CD4-positive, alpha-beta T cell treated with Interleukin-4 for 4 hours (primary cell): ENCODE results near the gene RRAGB.
"Not testable (repeated sequence)": the region's sequence is repeated elsewhere in the genome, so short reads cannot be mapped to it uniquely, and the experiment has no call there.

ENCODE experiments used
- DNase-seq: peaks from one replicate; pipeline ENCODE4 v3.0.0-alpha.2; 2020

RRAGB gene, protein sequence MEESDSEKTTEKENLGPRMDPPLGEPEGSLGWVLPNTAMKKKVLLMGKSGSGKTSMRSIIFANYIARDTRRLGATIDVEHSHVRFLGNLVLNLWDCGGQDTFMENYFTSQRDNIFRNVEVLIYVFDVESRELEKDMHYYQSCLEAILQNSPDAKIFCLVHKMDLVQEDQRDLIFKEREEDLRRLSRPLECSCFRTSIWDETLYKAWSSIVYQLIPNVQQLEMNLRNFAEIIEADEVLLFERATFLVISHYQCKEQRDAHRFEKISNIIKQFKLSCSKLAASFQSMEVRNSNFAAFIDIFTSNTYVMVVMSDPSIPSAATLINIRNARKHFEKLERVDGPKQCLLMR

DNA sequence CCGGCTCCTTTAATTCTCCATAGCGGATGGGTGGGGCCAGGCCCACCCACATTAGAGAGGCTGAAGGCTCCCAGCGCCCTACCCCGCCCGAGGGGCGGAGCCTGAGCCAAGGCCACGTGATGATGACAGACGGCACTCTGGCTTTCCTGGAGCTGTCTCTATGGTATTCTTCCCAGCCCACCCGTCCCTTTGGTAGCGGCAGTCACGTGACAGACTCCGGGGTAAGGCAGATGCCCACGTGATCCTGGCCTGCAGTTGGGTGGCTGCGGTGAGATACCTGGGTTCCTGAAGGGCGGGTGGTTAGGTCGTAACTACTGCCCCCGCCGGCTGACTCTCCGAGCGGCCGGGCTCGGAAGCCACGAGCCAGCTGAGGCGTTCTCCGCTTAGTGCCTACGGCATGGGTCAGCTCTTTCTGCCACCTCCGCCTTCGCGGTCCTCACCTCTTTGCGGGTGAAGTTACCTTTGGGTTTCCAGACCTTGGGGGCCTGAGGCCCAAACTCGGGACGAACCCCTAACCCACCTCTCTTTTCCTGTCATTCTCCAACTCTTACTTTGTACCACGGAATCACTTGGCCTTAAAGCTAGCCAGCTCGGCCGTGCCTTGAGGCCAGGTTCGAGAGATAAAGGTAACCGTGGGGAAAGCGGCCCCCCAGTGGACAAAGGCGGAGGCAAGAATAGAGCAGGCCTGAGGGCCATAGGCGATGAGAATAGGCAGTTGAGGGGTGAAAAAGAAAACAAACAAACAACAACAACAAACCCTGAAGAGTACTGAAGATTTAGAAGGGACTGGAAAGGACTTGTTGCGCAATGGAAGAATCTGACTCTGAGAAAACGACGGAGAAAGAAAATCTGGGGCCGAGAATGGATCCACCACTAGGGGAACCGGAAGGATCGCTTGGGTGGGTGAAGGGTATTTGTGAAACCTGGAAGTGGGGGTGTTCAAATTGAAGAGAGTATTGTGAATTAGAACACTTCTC is at the start of gene RRAGB:
TSS of gene RRAGB (plus strand) at position 229 of the 977 bp plus-strand sequence. CDS start at position 808, 579 bp downstream.
- peak; percentile 96 for DNase-seq

DNA sequence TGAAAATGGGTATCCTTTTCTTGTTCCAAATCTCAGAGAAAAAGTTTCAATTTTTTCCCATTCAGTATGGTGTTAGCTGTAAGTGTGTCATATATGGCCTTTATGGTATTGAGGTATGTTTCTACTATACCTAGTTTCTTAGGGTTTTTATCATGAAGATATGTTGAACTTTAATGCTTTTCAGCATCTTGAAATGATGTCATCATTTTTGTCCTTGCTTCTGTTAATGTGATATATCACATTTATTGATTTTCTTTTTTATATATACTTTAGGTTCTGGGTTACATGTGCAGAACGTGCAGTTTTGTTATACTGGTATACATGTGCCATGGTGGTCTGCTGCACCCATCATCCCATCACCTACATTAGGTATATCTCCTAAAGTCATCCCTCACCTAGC is 49.5 kb upstream of the RRAGB start:
- DNase-seq: no peak

DNA sequence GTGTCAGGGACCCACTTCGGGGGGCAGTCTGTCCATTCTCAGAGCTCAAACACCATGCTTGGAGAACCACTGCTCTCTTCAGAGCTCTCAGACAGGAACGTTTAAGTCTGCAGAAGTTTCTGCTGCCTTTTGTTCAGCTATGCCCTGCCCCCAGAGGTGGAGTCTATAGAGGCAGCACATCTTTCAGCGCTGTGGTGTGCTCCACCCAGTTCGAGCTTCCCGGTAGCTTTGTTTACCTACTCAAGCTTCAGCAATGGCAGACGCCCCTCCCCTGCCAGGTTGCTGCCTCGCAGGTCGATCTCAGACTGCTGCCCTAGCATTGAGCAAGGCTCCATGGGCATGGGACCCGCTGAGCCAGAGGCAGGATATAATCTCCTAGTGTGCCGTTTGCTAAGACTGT is 29.0 kb upstream of the RRAGB start:
- DNase-seq: not testable (repeated sequence)

DNA sequence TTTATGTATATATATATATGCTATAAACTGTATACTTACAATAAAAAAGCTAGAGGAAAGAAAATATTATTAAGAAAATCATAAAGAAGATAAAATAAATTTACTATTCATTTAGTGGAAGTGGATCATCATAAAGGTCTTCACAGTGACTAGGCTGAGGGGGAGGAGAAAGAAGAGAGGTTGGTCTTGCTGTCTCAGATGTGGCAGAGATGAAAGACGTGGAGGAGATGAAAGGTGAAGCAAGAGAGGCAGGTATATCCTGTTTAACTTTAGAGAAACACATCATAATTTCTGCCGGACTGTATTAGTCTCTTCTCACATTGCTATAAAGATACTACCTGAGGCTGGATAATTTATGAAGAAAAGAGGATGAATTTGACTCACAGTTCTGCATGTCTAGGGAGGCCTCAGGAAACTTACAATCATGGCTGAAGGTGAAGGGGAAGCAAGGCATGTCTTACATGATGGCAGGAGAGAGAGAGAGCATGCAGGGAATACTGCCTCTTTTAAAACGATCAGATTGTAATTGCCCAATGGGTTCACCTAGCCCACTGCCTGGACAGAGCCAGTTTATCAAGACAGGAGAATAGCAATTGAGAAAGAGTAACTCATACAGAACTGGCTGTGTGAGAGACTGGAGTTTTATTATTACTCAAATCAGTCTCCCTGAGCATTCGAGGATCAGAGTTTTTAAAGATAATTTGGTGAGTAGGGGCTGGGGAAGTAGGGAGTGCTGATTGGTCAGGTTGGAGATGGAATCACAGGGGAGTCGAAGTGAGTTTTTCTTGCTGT is 22.1 kb upstream of the RRAGB start:
- peak; percentile 25 for DNase-seq

DNA sequence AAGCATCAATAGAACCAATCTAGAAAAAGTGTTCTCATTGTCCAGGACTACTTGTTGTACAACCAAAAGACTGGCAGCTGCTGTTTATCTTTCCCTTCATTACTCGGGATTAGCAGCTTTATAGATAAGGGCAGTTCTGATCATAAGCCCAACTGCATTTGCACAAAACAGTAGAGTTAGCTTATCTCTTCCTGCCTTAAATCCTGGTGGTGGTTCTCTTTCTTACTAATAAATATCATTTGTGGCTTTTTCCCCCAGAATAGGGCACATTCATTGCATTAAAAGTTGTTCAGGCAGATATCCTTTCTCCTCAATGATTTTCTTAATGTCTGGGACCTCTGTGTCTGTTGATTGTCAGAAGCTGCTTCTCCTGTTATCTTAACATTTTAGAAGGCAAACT is 20.2 kb upstream of the RRAGB start:
- no peak for DNase-seq

DNA sequence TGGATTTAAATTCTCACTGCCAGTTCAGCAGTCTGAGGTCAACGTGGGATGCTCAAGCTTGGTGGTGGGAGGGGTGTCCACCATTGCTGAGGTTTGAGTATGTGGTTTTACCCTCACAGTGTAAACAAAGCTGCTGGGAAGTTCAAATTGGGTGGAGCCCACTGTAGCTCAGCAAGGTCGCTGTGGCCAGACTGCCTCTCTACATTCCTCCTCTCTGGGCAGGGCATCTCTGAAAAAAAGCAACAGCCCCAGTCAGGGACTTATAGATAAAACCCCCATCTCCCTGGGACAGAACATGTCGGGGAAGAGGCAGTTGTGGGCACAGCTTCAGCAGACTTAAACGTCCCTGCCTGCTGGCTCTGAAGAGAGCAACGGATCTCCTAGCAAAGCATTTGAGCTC is 14.9 kb upstream of the RRAGB start:
- no peak for DNase-seq

DNA sequence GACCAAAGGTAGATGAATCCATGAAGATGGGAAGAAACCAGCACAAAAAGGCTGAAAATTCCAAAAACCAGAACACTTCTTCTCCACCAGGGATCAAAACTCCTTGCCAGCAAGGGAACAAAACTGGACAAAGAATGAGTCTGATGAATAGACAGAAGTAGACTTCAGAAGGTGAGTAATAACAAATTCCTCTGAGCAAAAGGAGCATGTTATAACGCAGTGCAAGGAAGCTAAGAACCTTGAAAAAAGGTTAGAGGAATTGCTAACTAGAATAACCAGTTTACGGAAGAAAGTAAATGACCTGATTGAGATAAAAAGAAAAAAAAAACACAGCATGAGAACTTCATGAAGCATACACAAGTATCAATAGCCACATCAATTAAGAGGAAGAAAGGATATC is 14.1 kb upstream of the RRAGB start:
- DNase-seq: not testable (repeated sequence)

DNA sequence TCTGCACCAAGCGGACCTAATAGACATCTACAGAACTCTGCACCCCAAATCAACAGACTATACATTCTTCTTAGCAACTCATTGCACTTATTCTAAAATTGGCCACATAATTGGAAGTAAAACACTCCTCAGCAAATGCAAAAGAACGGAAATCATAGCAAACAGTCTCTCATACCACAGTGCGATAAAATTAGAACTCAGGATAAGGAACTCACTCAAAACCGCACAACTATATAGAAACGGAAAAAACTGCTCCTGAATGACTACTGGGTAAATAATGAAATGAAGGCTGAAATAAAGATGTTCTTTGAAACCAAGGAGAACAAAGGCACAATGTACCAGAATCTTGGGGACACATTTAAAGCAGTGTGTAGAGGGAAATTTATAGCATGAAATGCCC is 12.5 kb upstream of the RRAGB start:
- not testable (repeated sequence) for DNase-seq

DNA sequence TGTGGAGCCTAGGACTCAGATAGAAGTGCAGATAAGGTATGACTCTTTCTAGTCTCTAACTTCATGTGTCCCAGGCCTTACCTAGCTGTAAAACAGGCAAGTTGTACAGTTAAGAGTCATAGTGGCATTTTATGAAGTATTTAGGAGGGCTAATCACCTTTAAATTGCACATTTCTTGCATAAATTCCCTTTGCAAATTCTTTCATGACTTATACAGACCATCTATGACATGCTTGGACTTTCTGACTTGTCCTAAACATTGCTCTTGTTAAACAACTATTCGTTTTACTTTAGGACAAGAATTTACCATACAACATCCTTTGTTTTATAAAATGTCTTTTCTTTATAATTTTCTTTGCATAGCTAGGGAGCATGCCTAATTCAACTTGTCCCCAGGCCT is 7.8 kb upstream of the RRAGB start:
- no peak for DNase-seq

DNA sequence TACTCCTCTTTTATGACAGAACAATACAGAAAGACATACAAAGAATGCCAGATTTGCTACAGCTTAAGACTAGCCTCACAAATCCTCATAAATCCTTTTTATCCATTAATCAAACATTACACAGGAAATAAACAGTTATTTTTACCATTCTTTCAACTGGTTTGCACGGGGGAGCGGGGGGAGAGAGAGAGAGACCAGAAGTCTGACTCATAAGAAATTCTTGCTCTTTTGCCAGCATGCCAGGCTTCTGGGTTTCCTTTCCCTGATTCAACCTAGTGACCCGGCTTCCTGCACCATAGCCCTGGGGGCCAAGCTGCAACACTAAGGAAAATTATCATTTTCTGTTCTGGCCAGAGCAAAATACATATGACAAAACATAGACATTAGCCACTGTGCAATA is 6.8 kb upstream of the RRAGB start:
- no peak for DNase-seq

DNA sequence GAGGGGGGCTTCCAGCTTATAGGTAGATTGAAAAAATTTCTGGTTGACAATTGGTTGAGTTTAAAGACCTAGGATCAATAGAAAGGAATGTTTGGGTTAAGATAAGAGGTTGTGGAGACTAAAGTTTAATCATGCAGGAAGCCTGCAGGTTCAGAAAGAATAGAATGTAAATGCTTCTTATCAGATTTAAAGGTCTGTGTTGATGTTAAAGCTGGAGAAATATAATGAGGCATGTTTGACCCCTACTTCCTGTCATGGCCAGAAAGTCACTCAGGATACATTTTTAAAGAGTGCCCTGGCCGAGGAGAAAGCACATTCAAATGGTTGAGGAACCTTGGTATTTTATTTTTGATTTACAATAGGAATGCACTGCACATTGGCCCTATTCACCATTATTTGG is 3.9 kb upstream of the RRAGB start:
- DNase-seq: no peak

DNA sequence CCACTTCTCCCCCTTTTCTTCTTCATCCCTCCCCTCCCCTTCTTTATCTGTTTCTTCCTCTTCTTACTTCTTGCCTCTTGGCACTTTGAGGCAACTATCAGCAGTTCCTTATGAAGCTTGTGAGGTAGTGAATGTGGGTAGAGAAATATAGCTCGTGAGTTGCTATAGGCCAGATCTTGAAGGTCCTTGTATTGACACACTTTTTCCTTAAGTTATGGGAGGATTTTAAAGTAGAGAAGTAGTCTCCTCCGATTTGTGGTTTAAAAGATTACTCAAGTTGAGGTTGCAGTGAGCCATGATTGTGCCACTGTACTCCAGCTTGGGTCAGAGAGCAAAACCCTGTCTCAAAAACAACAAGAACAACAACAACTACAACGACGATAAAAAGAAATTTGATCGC is 3.4 kb upstream of the RRAGB start:
- no peak for DNase-seq

DNA sequence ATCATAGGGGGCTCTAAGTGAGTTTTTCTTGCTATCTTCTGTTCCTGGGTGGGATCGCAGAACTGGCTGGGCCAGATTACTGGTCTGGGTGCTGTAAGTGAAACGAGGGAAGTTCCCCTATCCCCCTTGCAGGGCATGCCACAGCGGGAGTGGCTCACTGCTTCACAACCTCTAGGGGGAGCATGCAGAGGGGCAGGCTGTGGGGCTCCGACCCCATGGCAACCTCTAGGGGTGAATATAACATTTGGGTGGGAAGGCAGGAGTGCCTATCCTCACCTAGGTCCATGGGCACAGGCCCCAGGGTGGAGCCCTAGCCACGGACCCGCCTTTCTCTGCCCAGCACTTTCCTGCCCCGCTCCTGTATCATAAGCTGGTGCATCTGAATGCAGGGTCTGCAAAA is 1.7 kb upstream of the RRAGB start:
- no peak for DNase-seq

DNA sequence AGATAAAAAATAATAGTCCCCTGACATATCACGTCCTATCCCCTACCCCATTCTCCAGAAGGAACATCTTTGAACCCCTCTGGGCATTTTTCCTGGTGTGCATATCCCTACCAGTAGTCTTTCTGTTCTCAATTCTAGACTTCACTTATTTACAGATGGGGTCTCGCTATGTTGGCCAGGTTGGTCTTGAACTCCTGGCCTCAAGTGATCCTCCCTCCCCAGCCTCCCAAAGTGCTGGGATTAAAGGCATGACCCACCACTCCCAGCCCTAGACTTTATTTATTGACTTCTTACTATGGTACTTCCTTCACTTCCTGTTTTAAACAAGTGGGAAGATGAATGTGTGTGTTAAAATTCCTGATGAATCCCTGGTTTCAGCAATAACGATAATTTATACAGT is 612 bp upstream of the RRAGB start:
- DNase-seq: no peak

DNA sequence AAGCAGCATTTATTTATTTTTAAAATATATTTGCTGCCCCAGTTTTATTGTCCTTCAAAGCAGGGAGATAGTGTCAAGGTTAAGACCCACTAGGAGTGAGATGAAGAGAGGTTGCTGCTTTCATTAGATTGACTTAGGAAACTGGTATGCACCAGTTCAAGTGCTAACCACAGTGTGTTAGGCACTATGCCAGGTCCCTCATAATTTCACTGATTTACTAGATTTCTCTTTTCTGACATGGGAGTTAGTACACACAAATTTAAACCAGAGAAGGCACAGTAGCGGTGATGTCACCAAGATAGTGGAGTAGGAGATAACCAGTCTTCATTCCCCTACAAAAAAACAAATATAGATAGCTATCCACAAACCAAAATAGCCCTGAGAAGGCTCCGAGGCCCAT is 14.3 kb downstream of the RRAGB start:
- no peak for DNase-seq

DNA sequence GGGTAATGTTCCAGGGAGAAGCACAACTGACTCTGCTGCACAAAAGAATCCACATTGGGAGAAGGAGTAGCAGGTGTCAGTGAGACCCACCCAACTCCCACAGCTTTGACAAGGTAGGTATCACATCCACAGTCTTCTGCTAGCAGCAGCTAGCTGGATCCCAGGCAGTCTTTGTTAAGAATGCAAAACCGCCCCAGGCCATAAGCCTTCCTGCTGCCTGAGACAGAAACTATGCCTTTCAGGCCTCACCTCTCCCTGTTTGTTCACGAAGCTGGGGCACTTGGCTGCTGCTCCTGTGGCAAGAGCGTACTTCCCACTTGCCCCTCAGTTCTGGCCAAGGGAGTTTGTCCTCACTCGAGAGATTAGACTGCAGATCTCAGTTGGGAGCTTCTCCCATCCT is 21.4 kb downstream of the RRAGB start:
- DNase-seq: no peak

DNA sequence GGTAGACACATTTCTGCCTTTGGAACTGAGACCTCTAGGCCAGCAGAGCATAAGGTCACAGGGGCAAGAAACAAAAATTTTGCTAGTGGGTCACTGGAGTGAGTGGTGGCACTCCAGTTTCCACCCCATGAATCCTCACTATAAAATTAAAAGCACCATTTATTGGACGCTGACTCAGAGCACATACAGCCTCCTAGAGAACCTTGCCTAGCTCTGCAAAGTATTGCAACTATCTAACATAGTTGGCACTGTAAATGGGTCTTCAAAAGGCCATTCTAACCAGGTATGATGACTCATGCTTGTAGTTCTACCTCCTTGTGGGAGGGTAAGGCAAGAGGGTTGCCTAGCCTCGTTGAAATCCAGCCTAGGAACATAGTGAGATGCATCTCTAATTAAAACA is 25.1 kb downstream of the RRAGB start:
- no peak for DNase-seq

DNA sequence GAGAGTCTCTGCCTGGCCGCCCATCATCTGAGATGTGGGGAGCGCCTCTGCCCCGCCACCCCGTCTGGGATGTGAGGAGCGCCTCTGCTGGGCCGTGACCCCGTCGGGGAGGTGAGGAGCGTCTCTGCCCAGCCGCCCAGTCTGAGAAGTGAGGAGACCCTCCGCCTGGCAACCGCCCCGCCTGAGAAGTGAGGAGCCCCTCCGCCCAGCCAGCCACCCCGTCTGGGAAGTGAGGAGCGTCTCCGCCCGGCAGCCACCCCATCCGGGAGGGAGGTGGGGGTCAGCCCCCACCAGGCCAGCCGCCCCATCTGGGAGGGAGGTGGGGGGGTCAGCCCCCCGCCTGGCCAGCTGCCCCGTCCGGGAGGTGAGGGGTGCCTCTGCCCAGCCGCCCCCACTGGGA is 30.9 kb downstream of the RRAGB start:
- DNase-seq: not testable (repeated sequence)

DNA sequence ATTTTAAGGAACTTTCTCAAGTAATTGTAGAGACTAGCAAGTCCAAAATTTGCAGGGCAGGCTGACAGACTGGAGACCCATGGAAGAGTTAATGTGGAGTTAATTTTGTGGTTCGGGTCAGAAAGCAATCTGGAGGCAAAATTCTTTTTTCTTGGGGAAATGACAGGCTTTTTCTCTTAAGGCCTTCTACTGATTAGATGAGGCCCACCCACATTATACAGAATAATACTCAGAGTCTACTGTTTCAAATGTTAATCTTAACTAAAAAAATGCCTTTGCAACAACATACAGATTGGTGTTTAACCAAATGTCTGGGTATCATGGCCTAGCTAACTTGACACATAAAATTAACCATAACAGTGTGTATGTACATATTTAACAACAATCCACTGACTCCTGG is 32.7 kb downstream of the RRAGB start:
- DNase-seq: no peak

DNA sequence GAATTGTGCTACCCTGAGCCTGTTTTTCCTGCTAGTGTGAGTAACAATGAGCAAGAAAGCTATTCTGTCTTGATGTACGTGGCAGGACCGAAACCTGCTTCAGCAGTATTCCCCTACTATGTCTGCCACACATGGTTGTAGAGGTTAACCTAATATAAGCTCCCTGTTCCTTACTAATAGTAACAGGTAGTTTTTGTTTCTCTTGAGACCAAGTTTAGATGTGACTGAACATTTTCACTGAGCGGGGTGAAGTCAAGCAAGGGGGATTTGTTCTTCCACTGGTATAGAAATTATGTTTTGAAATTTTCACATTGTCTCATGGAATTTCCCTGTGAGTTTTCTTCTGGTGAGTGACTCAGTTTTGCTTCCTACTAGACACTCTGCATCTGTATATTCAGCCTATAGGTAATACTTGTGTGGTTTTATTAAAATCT is 37.3 kb downstream of the RRAGB start:
- DNase-seq: no peak

DNA sequence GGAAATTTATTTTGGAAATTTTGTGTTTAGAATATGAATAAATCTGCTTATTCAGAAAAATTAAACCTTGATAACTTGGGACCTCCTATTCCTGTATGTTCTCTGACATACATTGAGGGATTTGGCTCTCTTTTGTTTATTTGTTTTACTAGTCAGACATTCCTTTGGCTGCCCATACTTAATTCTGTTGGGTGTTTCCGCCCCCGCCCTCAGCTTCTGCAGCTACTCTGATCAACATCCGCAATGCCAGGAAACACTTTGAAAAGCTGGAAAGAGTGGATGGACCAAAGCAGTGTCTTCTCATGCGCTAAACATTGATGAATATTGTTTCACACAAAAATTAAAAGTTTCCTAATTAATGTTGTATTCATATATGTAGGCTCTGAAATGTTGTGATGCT is 40.5 kb downstream of the RRAGB start:
- no peak for DNase-seq

DNA sequence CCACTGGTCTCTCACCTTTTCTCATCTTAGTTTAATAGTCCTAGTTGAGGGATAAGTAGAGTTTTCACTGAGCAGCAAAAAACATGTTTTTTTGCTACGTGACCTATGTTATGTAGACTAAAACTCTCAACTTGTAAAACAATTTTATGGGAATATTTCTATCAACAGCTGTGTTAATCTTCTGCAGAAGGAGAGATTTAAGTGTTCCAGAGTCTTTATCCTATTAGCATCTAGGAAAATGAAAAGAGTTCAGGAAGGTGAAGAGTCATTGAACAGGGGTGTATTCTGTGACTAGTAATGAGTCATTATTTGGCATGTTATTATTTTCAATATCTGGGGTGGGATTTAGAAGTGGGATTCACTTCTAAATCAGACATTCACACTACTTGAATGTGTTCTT is 41.9 kb downstream of the RRAGB start:
- DNase-seq: no peak

DNA sequence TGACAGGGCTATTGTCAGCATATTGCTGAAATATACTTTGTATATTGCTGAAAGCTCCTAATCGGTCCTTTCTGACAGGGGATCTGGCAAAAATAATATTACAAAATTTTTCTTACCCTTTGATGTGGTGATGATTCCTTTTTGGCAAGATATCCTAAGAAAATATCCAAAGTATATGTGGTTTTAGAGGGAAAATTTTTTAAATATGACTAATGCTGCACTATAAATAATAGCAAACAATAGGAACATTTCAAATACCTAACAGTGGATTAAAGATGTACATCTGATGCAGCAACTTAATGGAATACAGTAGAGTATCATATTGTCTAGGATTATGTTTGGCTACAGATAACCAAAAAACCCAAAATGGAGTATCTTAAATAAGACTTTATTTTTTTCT is 49.6 kb downstream of the RRAGB start:
- DNase-seq: no peak
